Osteocyte (in vitro differentiated cells): ENCODE results near the gene NUP42. TPM values are rescaled to one million over a fixed set of nuclear protein-coding genes. Genes with fewer than 3 reads are reported as not detected.

Experiments
- DNase-seq: peaks from one replicate; pipeline ENCODE4 v3.0.0; 2021; ENCODE audit warnings: mixed read lengths; ENCODE audit not compliant: unreplicated experiment; ENCODE audit errors: extremely low spot score
- H3K27ac Mint-ChIP-seq: one replicate; pipeline ENCODE4 v1.8.0; 2021; ENCODE audit warnings: mild to moderate bottlenecking, mixed read lengths; ENCODE audit not compliant: unreplicated experiment
- H3K27me3 Mint-ChIP-seq: one replicate; pipeline ENCODE4 v1.8.0; 2021; ENCODE audit warnings: mixed read lengths; ENCODE audit not compliant: unreplicated experiment
- H3K36me3 Mint-ChIP-seq: one replicate; pipeline ENCODE4 v1.8.0; 2021; ENCODE audit warnings: mixed read lengths; ENCODE audit not compliant: unreplicated experiment
- H3K4me1 Mint-ChIP-seq: one replicate; pipeline ENCODE4 v1.8.0; 2021; ENCODE audit warnings: mixed read lengths; ENCODE audit not compliant: unreplicated experiment
- H3K4me3 Mint-ChIP-seq: one replicate; pipeline ENCODE4 v1.8.0; 2021; ENCODE audit warnings: mild to moderate bottlenecking, moderate library complexity, mixed read lengths; ENCODE audit not compliant: unreplicated experiment
- H3K9me3 Mint-ChIP-seq: one replicate; pipeline ENCODE4 v1.8.0; 2021; ENCODE audit warnings: mixed read lengths; ENCODE audit not compliant: unreplicated experiment
- CTCF ChIP-seq: fragments of 200-600 bp; sonication (generic); IDR thresholded peaks from 2 replicates; pipeline ENCODE4 v1.5.0; 2021; ENCODE audit warnings: antibody characterized with exemption, mild to moderate bottlenecking, moderate library complexity
- total RNA-seq: library from RNA; stranded (reverse); gene quantifications from 2 replicates; pipeline ENCODE4 v1.2.1, GENCODE V29; 2021

NUP42 gene
- total RNA-seq, 1 donor from 2014 or later: 27.0 TPM

- no peak for DNase-seq
These were observed 64.7 kb downstream of the NUP42 start, which contains the start of gene GPNMB for GRCh38 chr7:23246555-23246954. GPNMB (plus strand) TSS chr7:23246775; CDS start chr7:23246858, 83 bp downstream.

GRCh38 chr7:23247046-23247602, 65.3 kb downstream of the NUP42 start:
- TF ChIP-seq CTCF: no peak
- H3K36me3 Mint-ChIP-seq: peaks cover 25% of the 10 kb centered on the region
- peak overlapping the region; percentile 71 for H3K4me3 Mint-ChIP-seq
- H3K4me1 Mint-ChIP-seq: peaks cover 46% of the 10 kb centered on the region
- no peak for DNase-seq
- peaks cover 6% of the 10 kb centered on the region for H3K27me3 Mint-ChIP-seq
- peak overlapping the region; percentile 76 for H3K27ac Mint-ChIP-seq
- H3K9me3 Mint-ChIP-seq: peaks cover 34% of the 10 kb centered on the region

More at GRCh38 chr7:23246555-23246954, 64.7 kb downstream of the NUP42 start, which contains the start of gene GPNMB:
- Mint-ChIP-seq H3K9me3 (peaks cover 28% of the 10 kb centered on the region), H3K27ac (peak within 1 kb of the TSS; percentile 76), H3K4me1 (peaks cover 46% of the 10 kb centered on the region), H3K36me3 (peaks cover 19% of the 10 kb centered on the region), H3K4me3 (peak within 1 kb of the TSS; percentile 71), H3K27me3 (peaks cover 2% of the 10 kb centered on the region)
- TF ChIP-seq CTCF: no peak

- no peak for TF ChIP-seq CTCF
- H3K36me3 Mint-ChIP-seq: peaks cover 29% of the 10 kb centered on the region
- H3K27ac Mint-ChIP-seq: peak overlapping the region; percentile 76
- peaks cover 13% of the 10 kb centered on the region for H3K27me3 Mint-ChIP-seq
- H3K9me3 Mint-ChIP-seq: peaks cover 40% of the 10 kb centered on the region
- DNase-seq: no peak
- peak overlapping the region; percentile 71 for H3K4me3 Mint-ChIP-seq
- peaks cover 44% of the 10 kb centered on the region for H3K4me1 Mint-ChIP-seq
These were observed 65.9 kb downstream of the NUP42 start for GRCh38 chr7:23247603-23248335.

GRCh38 chr7:23249486-23249885, 67.6 kb downstream of the NUP42 start:
- peaks cover 38% of the 10 kb centered on the region for H3K36me3 Mint-ChIP-seq
- DNase-seq: no peak
- H3K9me3 Mint-ChIP-seq: peaks cover 37% of the 10 kb centered on the region
- H3K4me3 Mint-ChIP-seq: no peak overlapping the region
- peaks cover 18% of the 10 kb centered on the region for H3K27me3 Mint-ChIP-seq
- TF ChIP-seq CTCF: no peak
- H3K27ac Mint-ChIP-seq: no peak overlapping the region
- peaks cover 36% of the 10 kb centered on the region for H3K4me1 Mint-ChIP-seq

Other genes with a start within 250 kb of the NUP42 start
- 52.3 and 56.9 TPM in 2 replicates for gene HYCC1, start 167.9 kb upstream of the NUP42 start, total RNA-seq
- 48.1 and 50.2 TPM in 2 replicates for gene KLHL7, start 76.3 kb upstream of the NUP42 start, total RNA-seq
- gene GPNMB, start 64.7 kb downstream of the NUP42 start, total RNA-seq: 97.2 and 116 TPM in 2 replicates
- 44.8 and 46.2 TPM in 2 replicates for gene MALSU1, start 117.3 kb downstream of the NUP42 start, total RNA-seq